ENCODE data around the gene ZNF382. TPM values are rescaled to one million over a fixed set of nuclear protein-coding genes. Genes with fewer than 3 reads are reported as not detected.

Gene ZNF382
- total RNA-seq, 3 donors from 2014 or later (not counting 1 experiment from before 2014, with no cell fraction given) = 3.2 to 8.1 (median 4.2) TPM

DNA sequence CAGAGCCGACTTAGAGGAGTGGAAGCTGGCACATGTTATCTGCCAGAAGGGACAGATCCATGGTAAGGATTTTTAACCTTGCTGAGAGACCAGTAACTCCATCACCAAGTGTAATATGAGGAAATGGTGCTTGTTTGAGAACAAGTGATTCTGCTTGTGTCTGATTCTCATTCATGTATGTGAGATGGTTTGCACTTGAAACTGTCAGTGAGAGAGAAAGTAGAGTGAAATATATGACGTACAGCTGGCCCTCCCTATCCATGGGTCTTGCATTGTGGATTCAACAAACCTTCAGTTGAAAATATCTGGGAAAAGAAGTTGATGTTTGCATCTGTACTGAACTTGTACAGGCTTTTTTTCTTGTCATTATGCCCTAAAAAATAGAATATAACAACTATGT, 63.5 kb downstream of the ZNF382 start:
- WGBS (ENCODE audit: insufficient coverage) = 98% methylated on average over 2 of the region's 2 CpGs
- Histone ChIP-seq H3K4me3 (ENCODE audit: low read length) (no peak overlapping the region), H3K27me3 (ENCODE audit: control insufficient read depth, insufficient read depth, low read length) (no peaks in the 10 kb centered on the region), H3K36me3 (ENCODE audit: control insufficient read depth, insufficient read depth, low read length) (peaks cover 3% of the 10 kb centered on the region), H3K4me1 (ENCODE audit: control insufficient read depth, insufficient read depth, low read length) (peaks cover 20% of the 10 kb centered on the region), H3K27ac (ENCODE audit: low read length) (no peak overlapping the region), H3K9me3 (ENCODE audit: control insufficient read depth, insufficient read depth, low read length) (peaks cover 5% of the 10 kb centered on the region)
- no peaks in the 10 kb centered on the region for H3K9me3 Mint-ChIP-seq
- intact Hi-C loops (cut with micrococcal nuclease) = loop anchor here (10.0 kb wide), 1 partner anchor 184 kb away; the partner anchor contains the start of gene ZNF566
- H3K27ac Mint-ChIP-seq = peak overlapping the region; percentile 60 to 98
- no peak for ATAC-seq
- peak overlapping the region; percentile 100 for H3K4me3 Mint-ChIP-seq
- peaks cover 34 to 40% of the 10 kb centered on the region in 2 donors for H3K4me1 Mint-ChIP-seq
- TF ChIP-seq, protein P1, sequence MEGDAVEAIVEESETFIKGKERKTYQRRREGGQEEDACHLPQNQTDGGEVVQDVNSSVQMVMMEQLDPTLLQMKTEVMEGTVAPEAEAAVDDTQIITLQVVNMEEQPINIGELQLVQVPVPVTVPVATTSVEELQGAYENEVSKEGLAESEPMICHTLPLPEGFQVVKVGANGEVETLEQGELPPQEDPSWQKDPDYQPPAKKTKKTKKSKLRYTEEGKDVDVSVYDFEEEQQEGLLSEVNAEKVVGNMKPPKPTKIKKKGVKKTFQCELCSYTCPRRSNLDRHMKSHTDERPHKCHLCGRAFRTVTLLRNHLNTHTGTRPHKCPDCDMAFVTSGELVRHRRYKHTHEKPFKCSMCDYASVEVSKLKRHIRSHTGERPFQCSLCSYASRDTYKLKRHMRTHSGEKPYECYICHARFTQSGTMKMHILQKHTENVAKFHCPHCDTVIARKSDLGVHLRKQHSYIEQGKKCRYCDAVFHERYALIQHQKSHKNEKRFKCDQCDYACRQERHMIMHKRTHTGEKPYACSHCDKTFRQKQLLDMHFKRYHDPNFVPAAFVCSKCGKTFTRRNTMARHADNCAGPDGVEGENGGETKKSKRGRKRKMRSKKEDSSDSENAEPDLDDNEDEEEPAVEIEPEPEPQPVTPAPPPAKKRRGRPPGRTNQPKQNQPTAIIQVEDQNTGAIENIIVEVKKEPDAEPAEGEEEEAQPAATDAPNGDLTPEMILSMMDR (IDR thresholded peaks at IDR 0.05) = no peak
- no peaks in the 10 kb centered on the region for H3K27me3 Mint-ChIP-seq (ENCODE audit: low read depth in 2 of 2)
- no peak for DNase-seq
- peaks cover 6% of the 10 kb centered on the region for H3K36me3 Mint-ChIP-seq

DNA sequence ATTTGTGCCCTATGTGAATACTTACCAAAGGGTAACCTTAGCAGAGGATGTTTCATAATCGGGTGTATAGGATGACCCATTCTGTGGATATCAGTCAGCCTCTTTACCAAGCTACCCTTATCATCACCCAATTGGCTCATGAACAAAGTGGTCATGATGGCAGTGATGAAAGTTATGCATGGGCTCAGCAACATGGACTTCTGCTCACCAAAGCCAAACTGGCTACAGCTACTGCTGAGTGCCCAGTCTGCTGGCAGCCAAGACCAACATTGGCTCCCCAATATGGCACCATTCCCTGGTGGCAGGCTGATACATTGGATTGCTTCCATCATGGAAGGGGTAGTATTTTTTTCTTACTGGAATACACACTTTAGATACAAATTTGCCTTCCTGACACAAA, 67.3 kb downstream of the ZNF382 start:
- no peaks in the 10 kb centered on the region for H3K27me3 Mint-ChIP-seq (ENCODE audit: low read depth in 2 of 2)
- ATAC-seq (no peak), DNase-seq (no peak)
- H3K9me3 Mint-ChIP-seq = no peaks in the 10 kb centered on the region
- H3K9me3 ChIP-seq (ENCODE audit: control insufficient read depth, insufficient read depth, low read length) = peaks cover 5% of the 10 kb centered on the region
- no peaks in the 10 kb centered on the region for H3K36me3 Mint-ChIP-seq
- H3K4me3 Mint-ChIP-seq = no peak overlapping the region
- TF ChIP-seq, protein P1 (IDR thresholded peaks at IDR 0.05) = no peak
- intact Hi-C loops (cut with micrococcal nuclease) = no loop called here
- no CpG with 5 or more reads among the region's 1 CpG for WGBS (ENCODE audit: insufficient coverage)
- H3K27me3 ChIP-seq (ENCODE audit: control insufficient read depth, insufficient read depth, low read length) = no peaks in the 10 kb centered on the region
- H3K4me1 Mint-ChIP-seq = peaks cover 8 to 16% of the 10 kb centered on the region in 2 donors
- no peak overlapping the region for H3K4me3 ChIP-seq (ENCODE audit: low read length)
- peaks cover 9% of the 10 kb centered on the region for H3K4me1 ChIP-seq (ENCODE audit: control insufficient read depth, insufficient read depth, low read length)
- no peak overlapping the region for H3K27ac ChIP-seq (ENCODE audit: low read length)
- no peaks in the 10 kb centered on the region for H3K36me3 ChIP-seq (ENCODE audit: control insufficient read depth, insufficient read depth, low read length)
- H3K27ac Mint-ChIP-seq = no peak overlapping the region

DNA sequence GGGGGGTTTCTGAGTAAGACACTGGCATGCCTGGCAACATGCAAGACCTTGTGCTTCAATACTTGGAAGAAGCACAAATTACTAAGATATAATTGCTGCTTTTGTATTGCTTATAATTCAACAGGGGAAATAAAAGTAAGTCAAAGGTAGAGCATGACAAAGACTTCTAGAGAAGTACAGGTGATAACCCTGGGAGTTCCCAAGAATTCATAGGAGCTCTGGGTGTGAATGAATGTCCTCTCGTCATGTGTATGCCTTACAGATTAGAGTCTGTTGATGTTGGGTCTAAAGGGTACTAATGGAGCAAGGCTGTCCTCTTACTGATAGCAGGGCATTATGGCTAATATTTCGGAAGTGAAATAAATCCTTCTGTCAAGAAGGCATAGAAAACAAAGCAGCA, 69.1 kb downstream of the ZNF382 start:
- Histone ChIP-seq H3K9me3 (ENCODE audit: control insufficient read depth, insufficient read depth, low read length) (peaks cover 6% of the 10 kb centered on the region), H3K27me3 (ENCODE audit: control insufficient read depth, insufficient read depth, low read length) (no peaks in the 10 kb centered on the region), H3K27ac (ENCODE audit: low read length) (no peak overlapping the region), H3K4me1 (ENCODE audit: control insufficient read depth, insufficient read depth, low read length) (no peaks in the 10 kb centered on the region), H3K4me3 (ENCODE audit: low read length) (no peak overlapping the region), H3K36me3 (ENCODE audit: control insufficient read depth, insufficient read depth, low read length) (peaks cover 5% of the 10 kb centered on the region)
- 95% methylated on average over 2 of the region's 2 CpGs for WGBS (ENCODE audit: insufficient coverage)
- ATAC-seq (no peak), DNase-seq (no peak)
- no peak overlapping the region for H3K4me3 Mint-ChIP-seq
- H3K4me1 Mint-ChIP-seq = peaks cover 0 to 5% of the 10 kb centered on the region in 2 donors
- no peaks in the 10 kb centered on the region for H3K27me3 Mint-ChIP-seq (ENCODE audit: low read depth in 2 of 2)
- H3K36me3 Mint-ChIP-seq = peaks cover 11% of the 10 kb centered on the region
- H3K9me3 Mint-ChIP-seq = no peaks in the 10 kb centered on the region
- intact Hi-C loops (cut with micrococcal nuclease) = no loop called here
- TF ChIP-seq, protein P1 (IDR thresholded peaks at IDR 0.05) = no peak
- H3K27ac Mint-ChIP-seq = no peak overlapping the region

DNA sequence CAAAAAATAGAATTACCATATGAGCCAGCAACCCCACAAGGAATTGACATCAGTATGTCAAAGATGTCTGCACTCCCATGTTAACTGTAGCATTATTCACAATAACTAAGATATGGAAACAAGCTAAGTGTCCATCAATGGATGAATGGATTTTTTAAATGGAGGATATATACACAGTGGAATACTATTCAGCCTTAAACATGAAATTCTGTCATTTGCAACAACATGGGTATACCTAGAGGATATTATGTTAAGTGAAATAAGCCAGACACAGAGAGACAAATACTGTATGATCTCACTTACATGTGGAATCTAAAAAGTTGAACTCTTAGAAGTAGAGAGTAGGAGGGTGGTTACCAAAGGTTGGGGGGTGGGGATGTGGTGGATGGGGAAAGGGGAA, 74.3 kb downstream of the ZNF382 start:
- DNase-seq = no peak
- Mint-ChIP-seq H3K4me1 (peaks cover 0 to 6% of the 10 kb centered on the region in 2 donors), H3K27ac (no peak overlapping the region), H3K9me3 (no peaks in the 10 kb centered on the region), H3K36me3 (peaks cover 18% of the 10 kb centered on the region), H3K27me3 (ENCODE audit: low read depth in 2 of 2) (no peaks in the 10 kb centered on the region), H3K4me3 (no peak overlapping the region)
- TF ChIP-seq, protein P1 (IDR thresholded peaks at IDR 0.05) = no peak
- ATAC-seq = no peak
- H3K27me3 ChIP-seq (ENCODE audit: control insufficient read depth, insufficient read depth, low read length) = no peaks in the 10 kb centered on the region
- no peak overlapping the region for H3K27ac ChIP-seq (ENCODE audit: low read length)
- H3K9me3 ChIP-seq (ENCODE audit: control insufficient read depth, insufficient read depth, low read length) = peaks cover 3% of the 10 kb centered on the region
- no peak overlapping the region for H3K4me3 ChIP-seq (ENCODE audit: low read length)
- H3K36me3 ChIP-seq (ENCODE audit: control insufficient read depth, insufficient read depth, low read length) = peaks cover 5% of the 10 kb centered on the region
- no peaks in the 10 kb centered on the region for H3K4me1 ChIP-seq (ENCODE audit: control insufficient read depth, insufficient read depth, low read length)
- intact Hi-C loops (cut with micrococcal nuclease) = no loop called here

Measured in natural killer cell (primary cell).